Neural progenitor cell (in vitro differentiated cells): ENCODE data around the gene NLRP3.

ENCODE experiments used
- CTCF ChIP-seq: fragments of 200-600 bp; sonication (generic); IDR thresholded peaks from 2 replicates; pipeline ENCODE4 v1.5.1; 2017; ENCODE audit warnings: antibody characterized with exemption, mild to moderate bottlenecking
- EZH2 ChIP-seq: fragments of 200-600 bp; sonication (generic); IDR thresholded peaks from 2 replicates; pipeline ENCODE4 v1.6.1; 2017; ENCODE audit warnings: antibody characterized with exemption, mild to moderate bottlenecking, moderate library complexity
- EZH2phosphoT487 ChIP-seq: fragments of 200-600 bp; sonication (generic); IDR thresholded peaks from 2 replicates; pipeline ENCODE4 v1.6.1; 2017; ENCODE audit warnings: antibody characterized with exemption

- TF ChIP-seq CTCF (no peak), EZH2phosphoT487 (no peak), EZH2 (no peak)
These were observed 9.8 kb upstream of the NLRP3 start for GRCh38 chr1:247406014-247406656.
